NCI-H446 treated with DMSO at 0.1 percent for 48 hours (cell line): ENCODE data around the gene SCGB1D1.

Source experiments
- DNase-seq: peaks from one replicate; lab custom pipeline; 2025; lab: John Stamatoyannopoulos, UW

The SCGB1D1 gene

GRCh38 chr11:62190011-62190410 is at the start of gene SCGB1D1:
SCGB1D1 (plus strand) TSS chr11:62190216; CDS start chr11:62190285, 69 bp downstream.
- DNase-seq, result no peak

GRCh38 chr11:62140304-62141110 is 49.5 kb upstream of the SCGB1D1 start:
- DNase-seq, result no peak

- DNase-seq, result no peak
Measured at GRCh38 chr11:62141111-62142042, 48.6 kb upstream of the SCGB1D1 start.

- DNase-seq, result no peak
Measured at GRCh38 chr11:62142043-62142375, 48.0 kb upstream of the SCGB1D1 start.

GRCh38 chr11:62142921-62143320 is 47.1 kb upstream of the SCGB1D1 start:
- peak; percentile 30 for DNase-seq

- DNase-seq, result no peak
Measured at GRCh38 chr11:62143727-62144126, 46.3 kb upstream of the SCGB1D1 start.

GRCh38 chr11:62144641-62145255 is 45.3 kb upstream of the SCGB1D1 start:
- DNase-seq, result no peak

GRCh38 chr11:62145261-62145871 is 44.6 kb upstream of the SCGB1D1 start:
- DNase-seq, result no peak

GRCh38 chr11:62146476-62147200 is 43.4 kb upstream of the SCGB1D1 start:
- no peak for DNase-seq

GRCh38 chr11:62147545-62147944 is 42.5 kb upstream of the SCGB1D1 start:
- no peak for DNase-seq

GRCh38 chr11:62148271-62148980 is 41.6 kb upstream of the SCGB1D1 start:
- no peak for DNase-seq

GRCh38 chr11:62149986-62150886 is 39.8 kb upstream of the SCGB1D1 start:
- no peak for DNase-seq

- no peak for DNase-seq
Measured at GRCh38 chr11:62150887-62151736, 38.9 kb upstream of the SCGB1D1 start.

GRCh38 chr11:62151737-62152102 is 38.3 kb upstream of the SCGB1D1 start:
- no peak for DNase-seq

- DNase-seq, result no peak
Measured at GRCh38 chr11:62152245-62153086, 37.5 kb upstream of the SCGB1D1 start.

GRCh38 chr11:62153087-62153395 is 37.0 kb upstream of the SCGB1D1 start:
- DNase-seq, result no peak

- no peak for DNase-seq
Measured at GRCh38 chr11:62153617-62154016, 36.4 kb upstream of the SCGB1D1 start.

GRCh38 chr11:62157603-62158002 is 32.4 kb upstream of the SCGB1D1 start:
- DNase-seq, result no peak
